ENCODE data around the gene SLC6A3.

DNA sequence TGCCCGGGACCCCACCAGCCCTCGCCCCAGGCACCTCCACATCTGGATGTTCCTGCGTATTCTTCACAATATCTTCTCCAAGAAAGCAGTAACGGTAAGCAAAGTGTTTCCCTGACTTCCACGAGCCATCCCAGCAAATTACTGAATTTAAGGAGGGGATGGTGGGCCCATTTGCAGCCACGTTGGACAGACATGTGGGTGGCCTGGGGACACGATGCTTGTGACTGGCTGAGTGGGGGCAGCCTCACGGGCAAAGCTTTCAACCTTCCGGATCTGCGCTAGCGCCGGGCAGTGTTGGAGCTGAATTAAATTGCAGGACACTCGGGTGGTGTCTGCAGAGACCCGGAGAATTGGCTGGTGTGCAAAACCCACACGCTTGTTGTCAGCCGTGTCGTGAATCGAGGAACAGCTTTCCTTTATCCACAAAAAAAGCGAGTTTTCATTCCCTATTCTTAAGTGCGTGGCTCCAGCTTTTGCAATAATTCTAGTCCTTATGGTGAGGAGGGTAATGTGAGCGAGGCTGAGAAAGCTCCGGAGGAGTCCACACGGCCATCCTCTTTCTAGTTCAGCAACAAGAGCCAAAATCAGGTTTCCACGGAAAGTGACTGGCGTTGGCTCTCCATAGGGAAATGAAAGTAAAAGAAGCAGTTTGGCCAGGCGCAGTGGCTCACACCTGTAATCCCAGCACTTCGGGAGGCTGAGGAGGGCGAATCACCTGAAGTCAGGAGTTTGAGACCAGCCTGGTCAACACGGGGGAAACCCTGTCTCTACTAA, 82.8 kb downstream of the SLC6A3 start:
- TF ChIP-seq, protein P1, sequence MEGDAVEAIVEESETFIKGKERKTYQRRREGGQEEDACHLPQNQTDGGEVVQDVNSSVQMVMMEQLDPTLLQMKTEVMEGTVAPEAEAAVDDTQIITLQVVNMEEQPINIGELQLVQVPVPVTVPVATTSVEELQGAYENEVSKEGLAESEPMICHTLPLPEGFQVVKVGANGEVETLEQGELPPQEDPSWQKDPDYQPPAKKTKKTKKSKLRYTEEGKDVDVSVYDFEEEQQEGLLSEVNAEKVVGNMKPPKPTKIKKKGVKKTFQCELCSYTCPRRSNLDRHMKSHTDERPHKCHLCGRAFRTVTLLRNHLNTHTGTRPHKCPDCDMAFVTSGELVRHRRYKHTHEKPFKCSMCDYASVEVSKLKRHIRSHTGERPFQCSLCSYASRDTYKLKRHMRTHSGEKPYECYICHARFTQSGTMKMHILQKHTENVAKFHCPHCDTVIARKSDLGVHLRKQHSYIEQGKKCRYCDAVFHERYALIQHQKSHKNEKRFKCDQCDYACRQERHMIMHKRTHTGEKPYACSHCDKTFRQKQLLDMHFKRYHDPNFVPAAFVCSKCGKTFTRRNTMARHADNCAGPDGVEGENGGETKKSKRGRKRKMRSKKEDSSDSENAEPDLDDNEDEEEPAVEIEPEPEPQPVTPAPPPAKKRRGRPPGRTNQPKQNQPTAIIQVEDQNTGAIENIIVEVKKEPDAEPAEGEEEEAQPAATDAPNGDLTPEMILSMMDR (IDR thresholded peaks at IDR 0.05), result no peak
- TF ChIP-seq CREM (CRISPR knock-in tag; IDR thresholded peaks at IDR 0.05) (no peak), NR2C2 (CRISPR knock-in tag; IDR thresholded peaks at IDR 0.05) (no peak)
- TF ChIP-seq, protein P2, sequence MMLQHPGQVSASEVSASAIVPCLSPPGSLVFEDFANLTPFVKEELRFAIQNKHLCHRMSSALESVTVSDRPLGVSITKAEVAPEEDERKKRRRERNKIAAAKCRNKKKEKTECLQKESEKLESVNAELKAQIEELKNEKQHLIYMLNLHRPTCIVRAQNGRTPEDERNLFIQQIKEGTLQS (CRISPR knock-in tag; conservative IDR thresholded peaks at IDR 0.05), result no peak
- TF ChIP-seq, protein P3, sequence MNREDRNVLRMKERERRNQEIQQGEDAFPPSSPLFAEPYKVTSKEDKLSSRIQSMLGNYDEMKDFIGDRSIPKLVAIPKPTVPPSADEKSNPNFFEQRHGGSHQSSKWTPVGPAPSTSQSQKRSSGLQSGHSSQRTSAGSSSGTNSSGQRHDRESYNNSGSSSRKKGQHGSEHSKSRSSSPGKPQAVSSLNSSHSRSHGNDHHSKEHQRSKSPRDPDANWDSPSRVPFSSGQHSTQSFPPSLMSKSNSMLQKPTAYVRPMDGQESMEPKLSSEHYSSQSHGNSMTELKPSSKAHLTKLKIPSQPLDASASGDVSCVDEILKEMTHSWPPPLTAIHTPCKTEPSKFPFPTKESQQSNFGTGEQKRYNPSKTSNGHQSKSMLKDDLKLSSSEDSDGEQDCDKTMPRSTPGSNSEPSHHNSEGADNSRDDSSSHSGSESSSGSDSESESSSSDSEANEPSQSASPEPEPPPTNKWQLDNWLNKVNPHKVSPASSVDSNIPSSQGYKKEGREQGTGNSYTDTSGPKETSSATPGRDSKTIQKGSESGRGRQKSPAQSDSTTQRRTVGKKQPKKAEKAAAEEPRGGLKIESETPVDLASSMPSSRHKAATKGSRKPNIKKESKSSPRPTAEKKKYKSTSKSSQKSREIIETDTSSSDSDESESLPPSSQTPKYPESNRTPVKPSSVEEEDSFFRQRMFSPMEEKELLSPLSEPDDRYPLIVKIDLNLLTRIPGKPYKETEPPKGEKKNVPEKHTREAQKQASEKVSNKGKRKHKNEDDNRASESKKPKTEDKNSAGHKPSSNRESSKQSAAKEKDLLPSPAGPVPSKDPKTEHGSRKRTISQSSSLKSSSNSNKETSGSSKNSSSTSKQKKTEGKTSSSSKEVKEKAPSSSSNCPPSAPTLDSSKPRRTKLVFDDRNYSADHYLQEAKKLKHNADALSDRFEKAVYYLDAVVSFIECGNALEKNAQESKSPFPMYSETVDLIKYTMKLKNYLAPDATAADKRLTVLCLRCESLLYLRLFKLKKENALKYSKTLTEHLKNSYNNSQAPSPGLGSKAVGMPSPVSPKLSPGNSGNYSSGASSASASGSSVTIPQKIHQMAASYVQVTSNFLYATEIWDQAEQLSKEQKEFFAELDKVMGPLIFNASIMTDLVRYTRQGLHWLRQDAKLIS (CRISPR knock-in tag; IDR thresholded peaks at IDR 0.05; ENCODE audit: borderline replicate concordance), result no peak
